ENCODE measurements around the gene TAS2R4.
"Not testable (repeated sequence)": the region's sequence is repeated elsewhere in the genome, so short reads cannot be mapped to it uniquely, and the experiment has no call there.

The TAS2R4 gene

DNA sequence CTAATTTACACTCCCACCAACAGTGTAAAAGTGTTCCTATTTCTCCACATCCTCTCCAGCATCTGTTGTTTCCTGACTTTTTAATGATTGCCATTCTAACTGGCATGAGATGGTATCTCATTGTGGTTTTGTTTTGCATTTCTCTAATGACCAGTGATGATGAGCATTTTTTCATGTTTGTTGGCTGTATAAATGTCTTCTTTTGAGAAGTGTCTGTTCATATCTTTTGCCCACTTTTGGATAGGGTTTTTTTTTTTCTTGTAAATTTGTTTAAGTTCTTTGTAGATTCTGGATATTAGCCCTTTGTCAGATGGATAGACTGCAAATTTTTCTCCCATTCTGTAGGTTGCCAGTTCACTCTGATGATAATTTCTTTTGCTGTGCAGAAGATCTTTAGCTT, 46.0 kb downstream of the TAS2R4 start:
- FAIRE-seq; DNase-seq (ENCODE audit: low spot score): not testable (repeated sequence)

All from urothelium cell line (cell line).